HG02642 (cell line): ENCODE data around the gene ASXL3.

ENCODE experiments used
- ATAC-seq: cut with Tn5 transposase; IDR thresholded peaks from one replicate; pipeline ENCODE4 v1.9.1; 2021; ENCODE audit warnings: mild to moderate bottlenecking; ENCODE audit not compliant: unreplicated experiment, poor library complexity

The ASXL3 gene

DNA sequence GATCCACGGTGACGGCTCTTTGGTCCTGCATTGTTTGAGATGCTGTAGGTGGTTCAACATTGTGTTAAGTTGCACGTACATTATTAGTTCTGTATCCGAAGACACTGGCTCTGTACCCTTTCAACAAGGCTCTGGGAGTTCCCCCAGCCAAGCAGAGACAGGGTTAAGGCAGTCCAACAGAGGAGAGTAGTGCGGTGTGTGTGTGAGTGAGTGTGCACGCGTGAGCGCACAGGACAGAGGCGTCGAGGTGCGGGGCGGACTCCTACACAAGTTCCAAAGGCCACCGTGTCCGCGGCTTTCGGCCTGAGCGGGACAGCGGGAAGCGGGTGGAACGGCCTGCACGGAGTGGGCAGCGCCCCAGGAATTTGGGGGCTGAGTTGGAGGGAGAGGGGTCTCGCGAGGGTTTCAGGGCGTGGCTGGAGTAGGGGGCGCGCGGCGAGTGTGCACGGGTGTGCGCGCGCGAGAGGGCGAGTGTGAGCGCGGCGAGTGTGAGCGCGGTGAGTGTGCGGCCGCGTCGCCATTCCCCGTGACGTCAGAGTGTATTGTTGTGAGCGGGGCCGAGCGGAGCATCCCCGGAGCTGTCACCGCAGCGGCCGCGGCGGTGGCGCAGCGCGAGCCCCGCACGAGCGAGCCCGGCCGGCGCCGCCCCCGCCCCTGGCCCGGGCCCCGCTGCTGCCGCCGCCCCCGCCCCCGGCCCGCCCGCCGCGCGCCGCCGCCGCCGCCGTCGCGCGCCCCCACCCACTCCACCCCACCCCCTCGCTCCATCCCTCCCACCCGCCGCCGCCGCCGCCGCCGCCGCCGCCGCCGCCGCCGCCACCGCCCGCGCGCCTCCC lies at the start of gene ASXL3:
Gene ASXL3, plus strand, starts transcription at position 535 of the 833 bp plus-strand sequence. CDS start 413 bp downstream, outside the sequence.
- peak; percentile 47 for ATAC-seq

GRCh38 chr18:33532978-33533377 lies 45.0 kb upstream of the ASXL3 start:
- no peak for ATAC-seq

DNA sequence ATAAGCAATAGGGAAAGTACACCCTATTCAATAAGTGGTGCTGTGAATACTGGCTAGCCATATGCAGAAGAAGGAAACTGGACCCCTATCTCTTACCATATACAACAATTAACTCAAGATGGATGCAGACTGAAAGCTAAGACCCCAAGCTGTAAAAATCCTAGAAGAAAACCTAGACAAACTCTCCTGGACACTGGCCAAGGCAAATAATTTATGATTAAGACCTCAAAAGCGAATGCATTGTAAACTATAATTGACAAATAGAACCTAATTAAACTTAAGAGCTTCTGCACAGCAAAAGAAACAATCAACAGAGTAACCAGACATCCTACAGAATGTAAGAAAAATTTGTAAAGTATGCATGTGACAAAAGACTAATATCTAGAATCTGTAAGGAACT lies 41.1 kb upstream of the ASXL3 start:
- no peak for ATAC-seq

DNA sequence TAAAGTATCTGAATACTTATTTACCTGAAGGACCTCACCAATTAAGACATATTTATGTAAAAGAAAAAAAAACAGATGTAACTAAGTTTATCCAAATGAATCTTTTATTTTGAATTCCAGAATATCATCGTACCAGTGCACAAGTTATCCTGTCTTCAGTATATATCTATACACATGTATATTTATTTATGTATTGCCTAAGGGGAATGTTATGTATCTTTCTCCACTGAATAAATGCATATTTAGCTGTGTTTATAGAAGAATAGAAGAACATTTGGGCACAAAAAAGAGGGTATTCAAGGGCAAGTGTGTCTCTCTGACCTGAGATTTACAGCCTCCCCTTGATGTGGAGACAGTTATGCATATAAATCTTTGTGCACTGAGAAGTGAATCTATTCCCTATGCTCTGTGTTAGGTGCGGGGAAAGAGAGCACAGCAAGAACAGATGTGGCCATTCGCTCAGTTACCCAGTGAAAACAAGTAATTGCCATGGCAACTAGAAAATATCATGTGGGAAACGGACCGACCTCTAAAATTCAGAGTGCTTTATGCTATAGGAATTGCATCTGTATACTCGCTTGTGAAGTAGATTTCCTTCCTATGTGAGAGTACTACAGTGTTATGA lies 39.5 kb upstream of the ASXL3 start:
- no peak for ATAC-seq

DNA sequence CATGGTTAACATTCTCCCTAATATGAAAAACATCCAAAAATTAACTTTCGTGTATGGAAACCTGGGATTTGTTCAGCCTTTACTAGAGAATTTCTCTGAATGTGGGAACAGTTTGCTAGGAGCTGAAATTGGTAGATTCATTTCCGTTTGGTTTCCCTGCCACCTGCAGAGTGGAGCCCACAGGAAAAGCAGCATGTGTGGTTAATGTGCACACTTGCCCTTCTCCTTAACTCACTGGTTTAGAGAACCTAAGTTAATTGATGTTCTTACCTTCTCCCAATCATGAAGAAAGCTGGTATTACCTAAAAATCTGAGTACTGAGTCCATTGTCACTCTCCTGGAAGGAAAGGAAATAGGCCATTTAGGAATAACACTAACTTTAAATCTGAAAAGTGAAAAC lies 37.6 kb upstream of the ASXL3 start:
- no peak for ATAC-seq

- no peak for ATAC-seq
These were observed 36.7 kb upstream of the ASXL3 start for GRCh38 chr18:33541316-33541715.

DNA sequence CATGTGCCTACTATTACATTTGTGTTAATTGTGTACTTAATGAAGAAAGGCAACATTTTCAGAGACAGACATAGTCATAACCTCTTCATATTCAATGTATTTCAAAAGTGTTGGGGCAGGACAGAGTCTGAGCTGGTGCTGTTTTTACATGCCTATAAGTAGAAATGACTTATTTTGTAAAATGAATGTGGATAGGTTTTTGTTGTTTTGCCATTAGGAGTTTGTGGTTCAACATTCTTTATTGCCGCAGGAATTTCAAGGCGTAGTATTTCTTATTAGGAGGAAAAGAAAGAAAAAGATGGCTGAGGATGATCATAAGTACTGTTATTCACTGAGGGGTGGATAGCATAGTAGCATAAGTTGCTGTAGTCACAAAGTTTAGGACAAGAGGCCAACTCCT lies 21.2 kb upstream of the ASXL3 start:
- ATAC-seq = no peak

GRCh38 chr18:33557706-33558105 lies 20.3 kb upstream of the ASXL3 start:
- no peak for ATAC-seq

DNA sequence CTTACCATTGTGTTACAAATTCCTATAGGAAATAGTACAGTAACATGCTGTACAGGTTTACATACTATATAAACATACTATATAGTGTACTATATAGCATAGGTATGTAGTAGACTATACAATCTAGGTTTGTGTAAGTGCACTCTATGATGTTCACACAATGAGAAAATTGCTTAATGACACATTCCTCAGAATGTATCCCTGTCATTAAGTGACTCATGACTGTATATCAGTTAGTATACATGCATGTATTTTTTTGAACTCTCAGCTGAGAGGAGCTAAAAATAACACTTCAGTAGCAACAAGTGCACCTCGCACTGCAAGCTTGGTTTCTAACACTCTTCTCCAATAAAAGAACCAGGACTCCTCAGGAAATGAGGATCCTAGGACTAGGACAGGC lies 19.5 kb upstream of the ASXL3 start:
- ATAC-seq = no peak

GRCh38 chr18:33560686-33561370 lies 17.2 kb upstream of the ASXL3 start:
- peak; percentile 87 for ATAC-seq

DNA sequence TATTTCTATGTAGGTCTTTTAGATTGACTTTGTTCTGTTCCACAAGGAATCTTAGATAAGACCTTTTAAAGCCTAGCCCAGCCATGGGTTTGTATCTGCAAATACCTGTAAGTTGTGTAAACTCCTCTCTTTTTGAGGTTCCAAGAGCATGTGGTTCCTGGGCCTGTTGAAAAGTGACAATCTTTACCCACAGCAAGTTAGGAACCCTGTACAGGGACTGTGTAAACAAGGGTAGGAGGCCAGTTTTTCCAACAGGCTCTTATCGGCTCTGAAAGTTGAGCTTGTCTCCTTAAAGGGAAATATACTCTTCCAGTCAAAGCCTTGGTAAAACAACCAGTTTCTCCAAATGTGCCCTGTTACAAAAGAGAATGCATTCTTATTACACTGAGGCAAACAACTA lies 15.3 kb upstream of the ASXL3 start:
- ATAC-seq = no peak

DNA sequence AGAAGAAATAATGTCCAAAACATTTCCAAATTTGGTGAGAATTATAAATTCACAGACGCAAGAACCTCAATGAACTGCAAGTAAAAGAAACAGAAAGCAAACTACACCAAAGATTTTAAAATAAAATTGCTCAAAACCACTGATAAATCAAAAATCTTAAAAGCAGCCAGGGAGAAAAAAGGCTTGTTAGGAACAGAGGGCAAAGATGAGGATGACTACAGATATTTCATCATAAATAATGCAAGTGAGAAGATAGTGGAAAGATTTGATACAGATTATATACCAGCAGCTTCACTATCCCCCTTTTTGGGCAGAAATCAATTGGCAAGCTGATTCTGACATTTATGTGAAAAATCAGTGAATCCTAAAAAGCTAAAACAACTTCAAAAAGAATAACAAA lies 10.3 kb upstream of the ASXL3 start:
- ATAC-seq = no peak

DNA sequence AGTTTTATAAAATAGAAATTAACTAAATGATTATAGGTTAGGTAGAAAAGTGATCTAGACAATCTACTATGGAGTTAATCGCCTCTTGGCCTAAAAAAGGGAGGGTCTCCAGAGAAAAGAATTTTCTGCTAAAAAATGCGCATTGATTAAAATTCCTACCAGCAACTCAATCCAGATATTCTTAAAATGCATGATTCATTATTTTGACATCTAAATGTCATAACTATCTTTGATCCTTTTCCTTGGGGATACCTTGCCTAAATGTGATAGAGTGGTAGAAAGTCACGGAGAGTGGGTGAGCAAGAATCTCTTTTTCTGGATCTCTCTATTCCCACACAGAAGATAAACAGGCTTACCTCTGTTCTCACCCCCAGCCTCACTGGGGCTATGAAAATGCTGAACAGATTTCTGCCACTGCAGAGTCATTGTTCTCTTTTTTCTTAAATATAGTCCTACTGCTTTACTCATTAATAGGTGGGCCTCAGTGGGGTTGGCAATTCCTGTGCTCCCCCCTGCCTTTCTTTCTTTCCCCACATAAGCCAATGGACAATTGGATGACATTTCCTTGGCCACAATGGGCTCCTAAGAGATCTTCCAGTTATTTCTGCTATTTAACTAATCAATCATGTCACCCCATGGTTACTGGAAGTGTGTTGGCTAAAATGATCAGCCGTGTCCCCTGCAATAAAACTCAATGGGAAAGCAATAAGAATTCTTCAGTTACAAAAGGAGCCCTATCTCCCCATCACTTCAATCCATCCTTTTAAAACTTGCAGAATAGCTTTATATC lies 5.8 kb upstream of the ASXL3 start:
- ATAC-seq = no peak

DNA sequence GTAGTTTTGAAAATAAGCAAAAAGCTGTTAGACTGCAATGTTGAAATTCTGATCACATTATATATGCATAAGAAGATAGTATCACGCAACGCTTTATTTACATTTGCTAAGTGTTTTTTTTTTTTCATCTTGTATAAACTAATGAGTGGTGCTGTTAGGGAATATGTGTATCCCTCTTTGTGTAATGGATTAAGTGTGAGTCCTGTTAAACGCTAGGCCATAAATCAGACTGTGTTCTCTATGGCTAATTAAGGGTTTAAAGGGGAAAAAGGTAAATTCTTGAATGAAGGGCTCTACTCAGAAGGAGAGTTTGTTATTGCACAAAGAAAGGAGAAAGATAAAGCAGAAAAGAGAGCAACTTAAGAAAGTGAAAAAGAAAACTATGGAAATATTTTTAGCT lies 4.8 kb upstream of the ASXL3 start:
- ATAC-seq = no peak

DNA sequence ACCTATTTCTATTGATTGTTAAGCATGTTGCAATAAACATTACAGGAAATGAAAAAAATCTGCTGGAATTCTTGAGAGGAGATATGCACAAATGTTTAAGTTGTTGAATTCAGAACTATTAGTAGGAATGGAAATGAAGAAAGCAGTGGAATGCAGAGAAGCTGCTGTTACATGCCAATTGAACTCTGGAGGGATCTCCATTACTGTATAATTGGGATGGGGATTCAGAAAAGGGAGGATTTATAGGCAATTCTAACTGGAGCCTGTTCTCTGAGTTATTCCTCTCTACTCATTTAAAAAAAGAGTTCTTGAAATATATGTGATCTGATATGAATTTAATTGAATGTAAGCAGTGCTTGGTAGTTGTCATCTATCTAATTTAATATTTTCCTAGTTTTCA lies 2.6 kb upstream of the ASXL3 start:
- no peak for ATAC-seq

DNA sequence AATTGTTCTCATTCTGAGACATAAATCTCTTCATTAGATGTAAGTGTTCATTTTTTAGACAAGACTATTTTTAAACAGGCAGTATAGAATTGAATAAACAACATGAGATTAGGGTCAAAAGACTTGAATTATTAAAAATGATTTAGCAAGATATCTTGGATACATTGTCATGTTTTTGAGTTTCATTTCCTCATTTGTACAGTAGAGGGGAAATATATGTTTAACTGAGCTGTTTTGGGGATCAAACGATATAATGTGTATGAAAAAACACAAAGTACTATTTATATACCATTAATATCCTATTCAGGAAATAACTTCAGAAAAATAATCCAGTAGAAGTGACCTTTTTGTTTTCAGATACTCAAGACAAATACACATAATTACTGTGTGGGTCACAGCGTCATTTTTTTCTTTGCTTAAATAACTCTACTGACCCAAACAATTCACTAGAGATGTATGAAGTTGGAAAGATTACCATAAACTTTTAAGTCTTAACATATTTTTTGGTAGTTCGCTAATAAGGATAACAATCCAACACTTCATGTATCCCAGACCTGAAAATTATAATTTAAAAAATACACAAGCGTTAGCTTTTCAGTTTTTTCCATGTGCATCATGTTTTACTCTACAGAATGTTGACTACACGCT lies 896 bp upstream of the ASXL3 start:
- ATAC-seq = no peak

GRCh38 chr18:33578518-33579348 lies 714 bp downstream of the ASXL3 start:
- peak; percentile 26 for ATAC-seq

- no peak for ATAC-seq
These were observed 1.6 kb downstream of the ASXL3 start for GRCh38 chr18:33579349-33580215.
